GM18907 (cell line): ENCODE data around the gene SPSB3.

Experiments used
- ATAC-seq: cut with Tn5 transposase; IDR thresholded peaks from one replicate; pipeline ENCODE4 v1.9.1; 2021; ENCODE audit warnings: mild to moderate bottlenecking, moderate library complexity; ENCODE audit not compliant: unreplicated experiment

The SPSB3 gene

DNA sequence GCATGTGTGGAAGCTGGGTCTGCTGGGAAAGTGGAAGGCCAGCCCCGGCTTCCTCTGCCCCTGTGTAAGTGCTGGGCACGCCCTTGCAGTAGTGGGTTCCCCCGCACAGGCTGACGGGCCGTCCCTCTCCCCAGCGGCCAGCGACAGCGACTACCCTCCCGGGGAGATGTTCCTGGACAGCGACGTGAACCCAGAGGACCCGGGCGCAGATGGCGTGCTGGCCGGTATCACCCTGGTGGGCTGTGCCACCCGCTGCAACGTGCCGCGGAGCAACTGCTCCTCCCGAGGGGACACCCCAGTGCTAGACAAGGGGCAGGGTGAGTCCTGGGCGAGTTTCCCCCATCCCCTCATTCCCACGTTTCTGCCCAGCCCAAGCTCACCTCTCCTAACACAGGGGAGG is 16.5 kb downstream of the SPSB3 start:
- ATAC-seq, result no peak

DNA sequence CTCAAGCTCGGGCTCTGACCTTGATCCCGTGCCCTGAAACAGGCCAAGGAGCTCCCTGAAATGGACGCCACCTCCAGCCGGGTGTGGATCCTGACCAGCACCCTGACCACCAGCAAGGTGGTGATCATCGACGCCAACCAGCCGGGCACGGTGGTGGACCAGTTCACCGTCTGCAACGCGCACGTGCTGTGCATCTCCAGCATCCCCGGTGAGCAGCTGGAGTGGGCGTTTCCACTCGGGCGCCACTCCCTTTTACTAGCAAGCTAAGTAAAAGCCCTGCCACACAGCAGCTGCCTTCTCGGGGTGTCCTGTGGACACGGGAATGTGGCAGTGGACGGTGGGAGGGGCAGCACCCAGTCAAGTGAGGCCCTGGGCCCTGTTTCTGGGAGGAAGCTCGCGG is 17.4 kb downstream of the SPSB3 start:
- no peak for ATAC-seq

DNA sequence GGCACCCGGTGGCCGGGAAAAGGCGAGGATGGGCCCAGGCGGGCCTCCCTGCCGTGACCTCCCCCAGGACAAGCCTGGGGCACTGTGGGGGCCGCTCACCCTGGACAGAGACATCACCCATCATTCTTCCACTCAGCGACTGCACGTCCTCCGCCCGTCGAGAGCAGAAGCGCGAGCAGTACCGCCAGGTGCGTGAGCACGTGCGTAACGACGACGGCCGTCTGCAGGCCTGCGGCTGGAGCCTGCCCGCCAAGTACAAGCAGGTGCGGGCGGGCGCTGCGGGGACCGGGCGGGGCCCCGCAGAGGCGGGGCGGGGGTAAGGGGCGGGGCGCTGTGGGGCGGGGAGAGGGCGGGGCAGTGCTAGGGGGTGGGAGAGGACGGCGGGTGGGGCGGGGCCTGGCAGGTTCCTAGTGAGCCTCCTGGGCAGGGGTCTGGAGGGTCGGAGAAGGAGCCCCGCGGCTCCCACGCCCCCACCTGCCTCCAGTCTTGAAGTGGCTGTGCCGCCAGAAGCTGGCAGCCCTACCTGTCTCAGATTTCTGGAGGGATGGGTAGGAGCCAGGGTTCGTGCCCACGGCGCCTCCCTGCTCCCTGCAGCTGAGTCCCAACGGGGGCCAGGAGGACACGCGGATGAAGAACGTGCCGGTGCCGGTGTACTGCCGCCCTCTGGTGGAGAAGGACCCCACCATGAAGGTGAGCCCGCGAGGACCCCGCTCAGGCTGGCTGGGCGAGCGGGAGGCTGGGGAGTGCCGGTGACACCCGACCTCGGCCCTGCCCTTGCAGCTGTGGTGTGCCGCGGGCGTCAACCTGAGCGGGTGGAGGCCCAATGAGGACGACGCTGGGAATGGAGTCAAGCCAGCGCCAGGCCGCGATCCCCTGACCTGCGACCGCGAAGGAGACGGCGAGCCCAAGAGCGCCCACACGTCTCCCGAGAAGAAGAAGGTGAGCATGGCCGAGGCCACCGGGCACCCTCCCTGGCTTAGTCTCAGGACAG is 18.6 kb downstream of the SPSB3 start:
- no peak for ATAC-seq

DNA sequence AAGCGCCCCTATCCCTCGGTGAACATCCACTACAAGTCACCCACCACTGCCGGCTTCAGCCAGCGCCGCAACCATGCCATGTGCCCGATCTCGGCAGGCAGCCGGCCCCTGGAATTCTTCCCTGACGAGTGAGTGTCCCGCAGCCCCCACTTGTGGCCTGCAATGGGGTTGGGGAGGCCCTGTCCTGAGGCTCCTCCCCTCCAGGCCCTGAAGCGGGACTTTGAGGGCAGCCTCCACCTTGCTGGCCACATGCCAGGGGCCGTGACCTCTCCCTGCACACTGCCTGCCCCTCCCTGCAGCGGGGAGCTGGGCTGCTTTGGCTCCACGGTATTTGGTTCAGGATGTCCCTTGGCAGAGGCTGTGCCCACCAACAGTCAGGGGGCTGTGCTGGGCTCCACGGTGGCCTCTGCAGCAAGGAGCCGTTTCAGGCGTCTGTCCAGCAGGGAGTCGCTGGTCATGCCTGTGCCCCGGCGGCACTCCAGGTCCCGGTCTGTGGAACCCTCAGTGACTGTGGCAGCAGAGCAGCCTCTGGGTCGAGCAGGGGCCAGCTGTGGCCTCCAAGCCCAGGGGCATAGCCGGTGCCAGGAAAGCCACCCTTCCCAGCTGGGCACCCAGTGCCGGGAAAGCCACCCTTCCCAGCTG is 19.4 kb downstream of the SPSB3 start:
- no peak for ATAC-seq

DNA sequence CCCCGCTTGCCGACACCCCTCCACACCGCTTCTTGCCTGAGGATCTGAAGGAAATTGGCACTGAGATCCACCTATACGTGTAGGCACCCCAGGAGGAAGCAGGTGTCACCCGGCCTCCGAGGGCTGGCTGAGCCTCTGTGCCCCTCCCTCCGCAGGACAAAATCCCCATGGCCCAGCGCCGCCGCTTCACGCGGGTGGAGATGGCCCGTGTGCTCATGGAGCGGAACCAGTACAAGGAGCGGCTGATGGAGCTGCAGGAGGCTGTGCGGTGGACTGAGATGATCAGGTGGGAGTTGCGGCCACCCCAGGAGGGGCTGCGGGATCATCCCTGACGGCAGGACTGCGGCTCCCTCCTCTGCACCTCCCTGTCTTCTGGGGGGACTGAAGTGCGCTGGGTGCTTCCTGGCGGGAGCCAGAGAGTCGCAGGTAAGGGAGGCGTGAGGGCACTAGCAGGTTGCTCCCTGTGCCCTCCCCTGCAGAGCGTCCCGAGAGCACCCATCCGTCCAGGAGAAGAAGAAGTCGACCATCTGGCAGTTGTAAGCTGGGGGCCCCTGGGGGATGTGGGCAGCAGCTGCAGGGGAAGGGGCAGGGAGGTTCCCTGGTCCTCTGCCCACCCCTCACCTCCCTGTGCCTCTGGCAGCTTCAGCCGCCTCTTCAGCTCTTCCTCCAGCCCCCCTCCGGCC is 20.0 kb downstream of the SPSB3 start:
- ATAC-seq, result no peak

DNA sequence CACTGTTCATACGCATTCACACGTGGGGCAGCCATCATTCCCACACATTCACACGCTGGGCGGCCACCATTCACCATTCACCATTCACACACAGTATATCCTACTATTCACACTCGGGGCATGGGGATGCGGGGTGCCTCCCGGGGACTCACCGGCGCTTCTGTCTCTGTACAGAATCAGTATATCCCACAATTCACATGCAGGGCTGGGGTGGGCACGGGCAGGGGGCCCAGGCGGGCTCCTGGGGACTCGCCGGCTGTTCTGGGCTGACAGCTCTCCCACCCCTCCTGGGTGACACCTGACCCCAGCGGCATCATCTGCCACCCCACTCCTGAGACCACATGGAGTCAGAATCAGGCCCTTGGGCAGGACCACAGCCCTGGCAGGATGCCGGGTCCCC is 20.6 kb downstream of the SPSB3 start:
- no peak for ATAC-seq

DNA sequence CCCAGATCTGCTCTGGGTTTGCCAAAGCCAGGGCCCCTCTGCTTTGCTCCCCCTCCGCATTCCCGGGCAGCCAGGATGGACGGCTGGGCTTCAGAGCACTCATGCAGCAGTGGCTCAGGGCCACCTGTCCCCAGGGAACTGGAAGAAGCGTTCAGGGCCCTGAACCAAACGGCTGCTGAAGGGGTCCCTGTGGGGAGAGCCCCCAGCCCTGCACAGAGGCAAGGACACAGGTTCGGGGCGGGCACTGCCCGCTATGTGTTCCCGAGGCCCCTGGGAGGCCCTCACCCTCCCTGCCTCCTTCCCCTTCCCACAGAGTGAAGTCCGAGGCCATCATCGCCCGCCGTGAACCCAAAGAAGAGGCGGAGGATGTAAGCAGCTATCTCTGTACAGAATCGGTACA is 21.5 kb downstream of the SPSB3 start:
- ATAC-seq, result no peak

DNA sequence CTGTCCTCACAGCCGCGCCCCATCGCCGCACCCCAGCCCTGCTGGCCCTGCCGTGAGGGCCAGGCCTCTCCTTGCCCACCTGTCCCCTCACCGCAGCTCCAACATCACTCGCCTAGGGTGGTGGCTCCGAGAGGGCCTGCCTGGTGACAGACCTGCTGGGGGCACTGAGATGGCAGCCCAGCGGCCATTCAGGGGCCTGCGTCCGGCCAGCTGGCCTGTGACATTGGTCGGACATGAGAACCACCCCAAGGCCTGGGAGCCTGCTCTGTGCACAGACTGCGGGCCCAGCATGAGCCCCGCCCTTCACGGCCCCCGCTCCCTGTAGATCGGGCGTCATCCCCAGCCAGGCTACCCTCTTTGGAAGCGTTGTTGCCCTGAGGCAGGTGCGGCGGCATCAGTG is 22.9 kb downstream of the SPSB3 start:
- no peak for ATAC-seq

DNA sequence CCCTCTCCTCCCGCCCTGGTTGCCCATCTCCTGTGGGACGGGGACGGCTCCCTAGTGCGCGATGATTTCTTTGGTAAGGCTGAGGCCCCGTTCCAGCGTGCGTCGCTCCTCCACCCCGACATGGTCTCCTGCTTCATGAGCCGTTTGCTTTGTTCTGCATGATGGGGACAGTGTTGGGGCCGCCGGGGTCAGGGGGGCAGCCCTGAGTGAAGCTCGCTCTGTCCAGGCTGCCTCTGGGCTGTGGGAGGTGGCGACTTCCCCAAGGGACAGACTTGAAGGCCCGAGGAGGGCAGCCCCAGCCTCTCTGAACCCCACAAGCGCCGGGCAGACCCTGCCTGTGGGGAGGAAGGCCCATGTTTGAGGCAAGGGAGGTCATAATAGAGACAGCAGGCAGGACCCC is 23.4 kb downstream of the SPSB3 start:
- no peak for ATAC-seq

DNA sequence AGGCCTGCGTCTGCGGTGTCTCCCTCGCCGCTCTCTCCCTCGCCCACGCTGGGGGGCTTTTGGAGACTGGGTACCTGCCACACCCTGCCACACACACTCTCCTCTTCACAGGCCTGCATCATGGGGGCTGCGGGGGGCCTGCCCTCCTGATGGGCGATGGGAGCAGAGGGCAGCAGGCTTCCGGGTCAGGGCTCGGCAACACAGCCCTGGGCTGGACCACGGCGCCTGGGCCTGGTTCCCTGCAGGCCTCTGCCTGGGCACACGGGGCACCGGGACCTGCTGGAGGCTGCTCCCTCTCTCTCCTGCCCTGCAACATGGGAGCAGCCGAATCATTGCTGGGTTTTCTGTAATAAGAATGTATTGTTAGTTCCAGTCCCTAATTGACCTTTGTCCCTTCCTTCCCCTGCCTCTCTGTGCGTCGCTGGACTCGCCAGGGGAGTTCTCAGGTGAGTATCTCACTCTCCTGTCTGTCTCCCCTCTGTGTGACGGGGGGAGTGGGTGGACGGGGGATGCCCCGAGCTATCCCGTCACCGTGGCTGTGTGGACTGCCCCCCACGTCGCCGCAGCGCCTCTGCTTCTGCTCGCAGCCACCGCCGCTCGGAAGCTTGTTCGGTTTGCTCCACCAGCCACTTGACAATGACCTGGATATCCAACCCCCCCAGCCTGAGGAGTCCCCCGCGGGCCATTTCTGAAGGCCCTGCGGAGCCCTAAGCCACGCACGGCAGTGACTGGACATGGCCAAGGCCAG is 24.5 kb downstream of the SPSB3 start:
- no peak for ATAC-seq

DNA sequence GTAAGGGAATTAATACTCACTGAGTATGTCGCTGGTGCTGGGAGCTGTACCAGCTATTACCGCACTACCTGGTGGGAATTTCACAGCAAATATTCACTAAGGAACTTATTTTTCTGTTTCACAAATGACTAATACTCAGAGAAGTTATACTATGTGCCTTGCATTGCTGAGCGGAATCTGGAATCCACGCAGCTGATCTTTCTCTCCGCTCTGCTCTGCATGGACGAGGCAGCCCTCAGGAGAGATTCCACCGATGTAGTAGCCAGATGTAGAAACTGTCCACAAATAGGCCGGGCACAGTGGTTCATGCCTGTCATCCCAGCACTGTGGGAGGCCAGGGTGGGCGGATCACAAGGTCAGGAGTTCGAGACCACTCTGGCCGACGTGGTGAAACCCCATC is 28.2 kb downstream of the SPSB3 start:
- ATAC-seq, result no peak

DNA sequence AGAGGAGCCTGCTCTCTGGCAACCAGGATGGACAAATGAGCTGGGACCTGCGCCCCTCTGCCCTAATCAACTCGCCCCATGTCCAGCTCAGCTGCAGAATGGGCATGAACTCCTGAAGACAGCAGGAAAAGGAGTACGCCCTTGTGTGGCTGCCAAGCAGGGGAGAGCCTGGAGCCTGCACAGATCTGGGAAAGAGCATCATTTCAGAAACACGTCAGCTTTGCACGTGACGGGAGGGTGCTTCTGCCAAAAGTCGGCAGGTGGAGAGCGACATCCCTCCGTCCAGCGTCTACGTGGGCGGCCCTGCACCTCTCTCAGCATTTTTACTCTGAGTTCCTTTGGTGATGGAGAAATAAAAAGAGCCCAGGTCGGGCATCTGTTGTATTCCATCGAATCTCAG is 29.5 kb downstream of the SPSB3 start:
- ATAC-seq, result no peak

DNA sequence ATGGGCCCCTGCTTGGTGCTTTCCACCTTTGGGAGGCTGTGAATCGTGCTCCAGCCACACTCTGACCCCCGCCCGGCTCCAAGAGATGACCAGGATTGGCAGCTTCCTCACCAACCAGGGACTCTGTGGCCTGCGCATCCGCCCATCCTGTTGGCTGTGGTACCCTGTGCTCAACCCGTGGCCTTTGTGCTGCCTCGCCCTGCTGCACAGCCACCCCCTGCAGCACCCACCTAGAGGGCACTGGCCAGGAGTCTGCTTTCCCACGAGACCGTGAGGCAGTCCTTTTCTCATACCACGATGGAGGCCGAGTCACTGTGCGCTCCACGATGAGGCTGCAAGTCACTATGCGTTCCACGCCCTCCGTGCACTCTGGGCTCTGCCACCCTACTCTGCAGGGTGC is 30.4 kb downstream of the SPSB3 start:
- ATAC-seq, result no peak

DNA sequence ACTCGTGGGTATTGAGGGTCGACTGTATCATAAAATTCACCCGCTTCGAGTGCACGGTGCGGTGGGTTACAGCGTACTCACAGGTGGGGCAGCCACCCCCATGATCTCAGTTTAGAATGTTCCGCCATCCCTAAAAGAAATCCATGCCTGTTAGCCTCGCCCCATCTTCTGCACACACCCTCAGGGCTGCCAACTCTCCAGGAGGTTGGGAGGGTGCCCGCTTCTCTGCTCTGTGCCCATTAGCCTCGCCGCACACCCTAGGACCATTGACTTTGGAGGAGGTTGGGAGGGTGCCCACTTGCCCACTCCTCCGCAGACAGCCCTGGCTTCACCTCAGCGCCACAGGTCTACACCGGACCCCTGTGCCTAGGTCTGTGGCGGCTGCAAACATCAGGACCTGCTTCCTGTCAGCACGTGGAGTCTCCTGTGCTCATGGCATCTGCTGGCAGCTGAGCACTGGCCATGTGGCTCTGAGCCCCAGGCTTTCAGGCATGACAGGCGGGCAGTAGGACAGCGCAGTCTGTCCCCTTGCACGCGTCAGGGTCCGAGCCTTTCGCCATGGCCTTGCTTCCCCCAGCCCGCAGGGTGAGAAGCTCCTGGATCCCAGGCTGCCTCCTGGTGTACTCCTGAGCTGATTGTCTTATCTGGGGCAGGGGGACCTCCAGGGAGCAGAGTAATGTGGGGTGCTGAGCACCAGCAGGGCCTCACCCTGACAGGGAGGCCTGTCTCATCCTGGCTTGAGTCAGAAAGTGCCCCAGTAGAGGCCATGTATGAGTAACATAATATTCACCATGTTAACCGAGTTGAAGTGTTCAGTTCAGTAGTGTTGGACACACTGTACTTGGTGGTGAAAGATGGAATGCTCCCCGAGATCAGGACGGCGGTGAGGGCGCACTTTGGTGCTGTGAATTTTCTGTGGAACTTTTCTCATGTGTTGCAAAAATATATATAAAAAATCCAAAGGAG is 32.9 kb downstream of the SPSB3 start:
- no peak for ATAC-seq

DNA sequence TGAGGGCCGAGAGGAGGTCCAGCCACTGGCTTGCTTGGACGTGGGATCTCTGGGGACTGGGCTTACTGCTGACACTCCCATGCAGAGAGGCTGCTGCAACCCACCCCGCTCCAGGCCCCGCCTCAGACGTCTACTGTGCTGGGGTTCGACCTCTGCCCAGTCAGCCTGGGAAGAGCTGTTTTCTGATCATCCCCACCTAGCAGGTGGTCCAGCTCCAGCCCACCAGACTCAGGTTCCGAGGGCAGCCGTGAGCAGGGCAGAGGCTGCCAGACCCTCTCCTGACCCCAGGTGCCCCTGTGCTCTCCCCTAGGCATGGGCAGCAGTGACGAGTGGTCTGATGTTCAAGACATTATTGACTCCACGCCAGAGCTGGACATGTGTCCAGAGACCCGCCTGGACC is 34.4 kb downstream of the SPSB3 start:
- ATAC-seq, result no peak

DNA sequence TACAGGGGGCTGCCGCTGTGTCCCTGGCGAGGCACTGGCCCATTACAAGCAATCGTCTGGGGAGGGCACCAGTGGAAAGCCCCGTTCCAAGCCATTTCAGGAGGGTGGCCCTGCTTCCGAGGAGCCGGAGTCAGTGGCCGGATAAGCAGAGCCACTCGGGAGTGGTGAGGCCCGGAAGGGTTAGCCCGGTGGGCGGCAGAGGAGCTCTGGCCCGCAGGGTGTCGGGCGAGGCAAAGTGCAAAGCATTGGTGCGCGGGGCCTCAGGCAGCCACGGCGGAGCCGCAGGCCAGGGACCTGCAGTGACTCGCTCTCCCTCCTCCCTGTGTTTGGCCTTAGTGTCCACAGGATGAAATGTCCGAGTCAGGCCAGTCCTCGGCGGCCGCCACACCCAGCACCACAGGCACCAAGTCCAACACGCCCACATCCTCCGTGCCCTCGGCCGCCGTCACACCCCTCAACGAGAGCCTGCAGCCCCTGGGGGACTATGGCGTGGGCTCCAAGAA is 35.6 kb downstream of the SPSB3 start:
- no peak for ATAC-seq

DNA sequence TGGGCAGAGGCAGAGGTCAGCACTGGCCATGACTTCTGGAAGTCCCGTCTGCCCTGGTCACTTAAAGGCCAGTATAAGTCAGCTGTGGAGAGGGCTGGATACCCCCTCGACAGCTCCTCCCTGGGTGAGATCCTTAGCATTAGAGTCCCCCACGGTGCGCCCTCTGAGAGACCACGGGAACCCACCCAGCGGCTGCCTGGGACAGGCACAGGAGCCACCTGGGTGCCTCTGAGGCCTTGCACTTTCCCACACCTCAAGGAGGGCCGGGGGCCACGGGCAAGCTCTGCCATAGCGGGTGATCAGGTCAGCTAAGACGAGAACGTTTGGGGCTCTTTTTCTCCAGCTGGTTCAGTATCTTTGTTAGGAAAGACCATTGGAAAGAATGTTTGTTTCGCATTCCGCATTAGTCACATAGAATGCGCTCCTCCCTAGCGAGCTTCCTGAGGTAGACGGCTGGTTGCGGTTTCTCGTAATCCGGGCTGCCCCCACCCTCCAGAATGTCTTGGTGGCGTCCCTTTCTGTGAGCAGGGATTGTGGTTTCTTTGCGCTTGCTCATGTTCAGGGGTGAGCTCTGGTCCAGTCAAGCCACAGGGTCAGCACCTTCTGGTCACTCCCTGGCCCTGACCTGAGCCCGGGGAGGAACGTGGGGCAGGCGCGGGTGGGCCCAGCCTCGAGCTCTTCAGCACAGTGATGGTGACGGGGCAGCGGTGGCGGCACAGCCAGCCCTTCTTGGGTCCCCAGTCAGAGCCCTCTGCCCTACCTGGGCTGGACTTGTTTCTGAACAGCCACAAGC is 36.3 kb downstream of the SPSB3 start:
- no peak for ATAC-seq

DNA sequence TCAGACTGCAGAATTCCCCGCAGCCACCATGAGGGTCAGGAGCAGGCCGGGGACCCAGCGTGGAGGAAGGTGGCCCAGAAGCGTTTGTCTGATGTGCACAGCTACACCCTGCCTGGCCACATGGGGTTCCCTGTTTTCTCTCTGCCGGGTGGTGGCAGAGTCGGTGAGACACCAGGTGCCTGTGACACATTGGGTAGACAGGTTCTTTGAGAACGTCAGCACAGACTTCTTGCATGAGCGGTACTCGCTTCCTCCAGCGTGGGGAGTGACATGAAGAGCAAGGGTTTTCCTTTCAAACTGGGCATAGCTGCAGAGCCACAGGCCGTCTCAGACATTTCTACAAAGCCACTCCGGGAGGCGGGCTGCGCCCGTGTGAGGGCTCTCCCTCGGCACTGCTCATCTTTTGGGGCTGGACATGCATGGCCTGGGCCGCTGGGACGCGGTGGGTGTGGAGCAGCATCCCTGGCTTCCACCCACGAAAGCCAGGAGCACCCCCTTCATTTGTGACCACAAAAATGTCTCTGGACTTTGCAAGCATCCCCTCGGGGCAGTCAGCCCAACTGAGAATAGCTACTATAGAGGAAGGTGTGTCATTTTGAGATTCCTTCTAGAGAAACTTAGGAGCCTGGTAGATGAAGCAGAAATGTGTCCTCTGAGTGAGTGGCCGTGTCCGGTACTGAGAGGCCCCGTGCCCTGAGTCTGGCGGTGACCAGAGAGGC is 37.0 kb downstream of the SPSB3 start:
- ATAC-seq, result no peak
